ENCODE data around the gene MOK.

GRCh38 chr14:102264775-102265174, 40.2 kb downstream of the MOK start:
- TF ChIP-seq, protein P1, sequence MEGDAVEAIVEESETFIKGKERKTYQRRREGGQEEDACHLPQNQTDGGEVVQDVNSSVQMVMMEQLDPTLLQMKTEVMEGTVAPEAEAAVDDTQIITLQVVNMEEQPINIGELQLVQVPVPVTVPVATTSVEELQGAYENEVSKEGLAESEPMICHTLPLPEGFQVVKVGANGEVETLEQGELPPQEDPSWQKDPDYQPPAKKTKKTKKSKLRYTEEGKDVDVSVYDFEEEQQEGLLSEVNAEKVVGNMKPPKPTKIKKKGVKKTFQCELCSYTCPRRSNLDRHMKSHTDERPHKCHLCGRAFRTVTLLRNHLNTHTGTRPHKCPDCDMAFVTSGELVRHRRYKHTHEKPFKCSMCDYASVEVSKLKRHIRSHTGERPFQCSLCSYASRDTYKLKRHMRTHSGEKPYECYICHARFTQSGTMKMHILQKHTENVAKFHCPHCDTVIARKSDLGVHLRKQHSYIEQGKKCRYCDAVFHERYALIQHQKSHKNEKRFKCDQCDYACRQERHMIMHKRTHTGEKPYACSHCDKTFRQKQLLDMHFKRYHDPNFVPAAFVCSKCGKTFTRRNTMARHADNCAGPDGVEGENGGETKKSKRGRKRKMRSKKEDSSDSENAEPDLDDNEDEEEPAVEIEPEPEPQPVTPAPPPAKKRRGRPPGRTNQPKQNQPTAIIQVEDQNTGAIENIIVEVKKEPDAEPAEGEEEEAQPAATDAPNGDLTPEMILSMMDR (IDR thresholded peaks at IDR 0.05), result no peak
- TF ChIP-seq, protein P2, sequence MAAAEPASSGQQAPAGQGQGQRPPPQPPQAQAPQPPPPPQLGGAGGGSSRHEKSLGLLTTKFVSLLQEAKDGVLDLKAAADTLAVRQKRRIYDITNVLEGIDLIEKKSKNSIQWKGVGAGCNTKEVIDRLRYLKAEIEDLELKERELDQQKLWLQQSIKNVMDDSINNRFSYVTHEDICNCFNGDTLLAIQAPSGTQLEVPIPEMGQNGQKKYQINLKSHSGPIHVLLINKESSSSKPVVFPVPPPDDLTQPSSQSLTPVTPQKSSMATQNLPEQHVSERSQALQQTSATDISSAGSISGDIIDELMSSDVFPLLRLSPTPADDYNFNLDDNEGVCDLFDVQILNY (CRISPR knock-in tag; IDR thresholded peaks at IDR 0.05), result no peak
- no peak for TF ChIP-seq SMAD3 (CRISPR knock-in tag; IDR thresholded peaks at IDR 0.05; ENCODE audit: borderline replicate concordance)
- TF ChIP-seq, protein P3, sequence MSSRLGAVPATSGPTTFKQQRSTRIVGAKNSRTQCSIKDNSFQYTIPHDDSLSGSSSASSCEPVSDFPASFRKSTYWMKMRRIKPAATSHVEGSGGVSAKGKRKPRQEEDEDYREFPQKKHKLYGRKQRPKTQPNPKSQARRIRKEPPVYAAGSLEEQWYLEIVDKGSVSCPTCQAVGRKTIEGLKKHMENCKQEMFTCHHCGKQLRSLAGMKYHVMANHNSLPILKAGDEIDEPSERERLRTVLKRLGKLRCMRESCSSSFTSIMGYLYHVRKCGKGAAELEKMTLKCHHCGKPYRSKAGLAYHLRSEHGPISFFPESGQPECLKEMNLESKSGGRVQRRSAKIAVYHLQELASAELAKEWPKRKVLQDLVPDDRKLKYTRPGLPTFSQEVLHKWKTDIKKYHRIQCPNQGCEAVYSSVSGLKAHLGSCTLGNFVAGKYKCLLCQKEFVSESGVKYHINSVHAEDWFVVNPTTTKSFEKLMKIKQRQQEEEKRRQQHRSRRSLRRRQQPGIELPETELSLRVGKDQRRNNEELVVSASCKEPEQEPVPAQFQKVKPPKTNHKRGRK (CRISPR knock-in tag; IDR thresholded peaks at IDR 0.05; ENCODE audit: borderline replicate concordance), result no peak
- TF ChIP-seq ZNF317 (CRISPR knock-in tag; IDR thresholded peaks at IDR 0.05; ENCODE audit: borderline replicate concordance, low read depth), result no peak
- TF ChIP-seq JUN (CRISPR knock-in tag; IDR thresholded peaks at IDR 0.05), result no peak
- no peak for TF ChIP-seq EMX1 (CRISPR knock-in tag; IDR thresholded peaks at IDR 0.05)
- no peak for TF ChIP-seq ESRRA (CRISPR knock-in tag; IDR thresholded peaks at IDR 0.05; ENCODE audit: borderline replicate concordance)
- no peak for TF ChIP-seq ATF6 (CRISPR knock-in tag; IDR thresholded peaks at IDR 0.05)
- TF ChIP-seq, protein P4, sequence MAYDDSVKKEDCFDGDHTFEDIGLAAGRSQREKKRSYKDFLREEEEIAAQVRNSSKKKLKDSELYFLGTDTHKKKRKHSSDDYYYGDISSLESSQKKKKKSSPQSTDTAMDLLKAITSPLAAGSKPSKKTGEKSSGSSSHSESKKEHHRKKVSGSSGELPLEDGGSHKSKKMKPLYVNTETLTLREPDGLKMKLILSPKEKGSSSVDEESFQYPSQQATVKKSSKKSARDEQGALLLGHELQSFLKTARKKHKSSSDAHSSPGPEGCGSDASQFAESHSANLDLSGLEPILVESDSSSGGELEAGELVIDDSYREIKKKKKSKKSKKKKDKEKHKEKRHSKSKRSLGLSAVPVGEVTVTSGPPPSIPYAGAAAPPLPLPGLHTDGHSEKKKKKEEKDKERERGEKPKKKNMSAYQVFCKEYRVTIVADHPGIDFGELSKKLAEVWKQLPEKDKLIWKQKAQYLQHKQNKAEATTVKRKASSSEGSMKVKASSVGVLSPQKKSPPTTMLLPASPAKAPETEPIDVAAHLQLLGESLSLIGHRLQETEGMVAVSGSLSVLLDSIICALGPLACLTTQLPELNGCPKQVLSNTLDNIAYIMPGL (CRISPR knock-in tag; IDR thresholded peaks at IDR 0.05), result no peak
- TF ChIP-seq NFYB (CRISPR knock-in tag; conservative IDR thresholded peaks at IDR 0.05; ENCODE audit: low read depth), result no peak
- TF ChIP-seq CBFB (CRISPR knock-in tag; IDR thresholded peaks at IDR 0.05; ENCODE audit: low read depth), result no peak
- TF ChIP-seq, protein P5, sequence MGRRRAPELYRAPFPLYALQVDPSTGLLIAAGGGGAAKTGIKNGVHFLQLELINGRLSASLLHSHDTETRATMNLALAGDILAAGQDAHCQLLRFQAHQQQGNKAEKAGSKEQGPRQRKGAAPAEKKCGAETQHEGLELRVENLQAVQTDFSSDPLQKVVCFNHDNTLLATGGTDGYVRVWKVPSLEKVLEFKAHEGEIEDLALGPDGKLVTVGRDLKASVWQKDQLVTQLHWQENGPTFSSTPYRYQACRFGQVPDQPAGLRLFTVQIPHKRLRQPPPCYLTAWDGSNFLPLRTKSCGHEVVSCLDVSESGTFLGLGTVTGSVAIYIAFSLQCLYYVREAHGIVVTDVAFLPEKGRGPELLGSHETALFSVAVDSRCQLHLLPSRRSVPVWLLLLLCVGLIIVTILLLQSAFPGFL (CRISPR knock-in tag; IDR thresholded peaks at IDR 0.05; ENCODE audit: borderline replicate concordance), result no peak
- TF ChIP-seq CREB1 (CRISPR knock-in tag; IDR thresholded peaks at IDR 0.05), result no peak

Measured in WTC11 (cell line).